H1 (cell line): ENCODE data around the gene KRT78. TPM values are rescaled to one million over a fixed set of nuclear protein-coding genes. Genes with fewer than 3 reads are reported as not detected.

Experiments
- CTCF ChIA-PET: fragments of 300-600 bp; sonication (Branson Sonifier 250); formaldehyde crosslinking; loops from one replicate; lab custom pipeline; 2021; ENCODE audit not compliant: partially characterized antibody; lab: Charles Lee
- POLR2A ChIA-PET: fragments of 300-600 bp; sonication (Branson Sonifier 250); formaldehyde crosslinking; loops from one replicate; lab custom pipeline; 2021; ENCODE audit warnings: inconsistent platforms; ENCODE audit not compliant: partially characterized antibody; lab: Charles Lee
- DNase-seq, 2 experiments: peaks; one replicate each; pipeline versions ENCODE4 v3.0.0 to v3.0.0-alpha.2; 2010 to 2022; ENCODE audit warnings: low spot score in 2 of 2, low read depth in 1 of 2, mixed read lengths in 1 of 2
- FAIRE-seq: peaks from 2 replicates; lab custom pipeline; 2011; peaks lifted over from hg19 to GRCh38; lab: Jason Lieb, UNC
- H2AFZ ChIP-seq: 2 replicates; pipeline ENCODE4 v1.8.1; 2012; ENCODE audit warnings: low read length, inconsistent platforms
- H2AK5ac ChIP-seq: 2 replicates; pipeline ENCODE4 v1.6.1; 2013; ENCODE audit warnings: low read depth, low read length
- H2BK120ac ChIP-seq: replicated peaks from 2 replicates; pipeline ENCODE3; 2013; ENCODE audit warnings: low read depth, low read length, inconsistent platforms
- H2BK12ac ChIP-seq: 2 replicates; pipeline ENCODE4 v1.6.1; 2013; ENCODE audit warnings: low read depth, low read length
- H2BK15ac ChIP-seq: 2 replicates; pipeline ENCODE4 v1.6.1; 2013; ENCODE audit warnings: low read length
- H2BK20ac ChIP-seq: 2 replicates; pipeline ENCODE4 v1.6.1; 2013; ENCODE audit warnings: low read length
- H2BK5ac ChIP-seq: 2 replicates; pipeline ENCODE4 v1.6.1; 2013; ENCODE audit warnings: low read depth, low read length
- H3K14ac ChIP-seq: 2 replicates; pipeline ENCODE4 v1.6.1; 2013; ENCODE audit warnings: inconsistent platforms; ENCODE audit not compliant: insufficient read length
- H3K18ac ChIP-seq: 2 replicates; pipeline ENCODE4 v1.6.1; 2013; ENCODE audit warnings: low read length; ENCODE audit errors: extremely low read depth
- H3K23ac ChIP-seq: 2 replicates; pipeline ENCODE4 v1.6.1; 2013; ENCODE audit warnings: inconsistent platforms; ENCODE audit not compliant: insufficient read length
- H3K23me2 ChIP-seq: 2 replicates; pipeline ENCODE4 v1.6.1; 2013; ENCODE audit warnings: low read depth, low read length
- H3K27ac ChIP-seq: 2 replicates; pipeline ENCODE4 v1.6.1; 2011; ENCODE audit warnings: low read depth, low read length, inconsistent platforms
- H3K27me3 ChIP-seq, 4 experiments: replicated peaks in 1 of 4; 1 replicate in 1 of 4; 2 replicates in 3 of 4; pipeline versions ENCODE4 v1.6.1 to v1.8.1; 2011 to 2013; ENCODE audit warnings: low read length in 3 of 4, mild to moderate bottlenecking in 3 of 4, inconsistent platforms in 2 of 4, mixed read lengths in 2 of 4, moderate library complexity in 1 of 4; ENCODE audit not compliant: control insufficient read depth in 3 of 4, insufficient read depth in 3 of 4; ENCODE audit errors: extremely low read depth in 1 of 4
- H3K36me3 ChIP-seq, 4 experiments: 2 replicates each; pipeline versions ENCODE4 v1.6.1 to v1.8.1; 2011 to 2013; ENCODE audit warnings: mild to moderate bottlenecking in 4 of 4, low read length in 3 of 4, moderate library complexity in 2 of 4, control low read depth in 1 of 4, inconsistent platforms in 1 of 4; ENCODE audit not compliant: insufficient read depth in 4 of 4, control insufficient read depth in 2 of 4
- H3K4ac ChIP-seq: replicated peaks from 2 replicates; pipeline ENCODE3; 2013; ENCODE audit warnings: low read length, low read depth, mixed read lengths, inconsistent platforms; ENCODE audit not compliant: insufficient read length
- H3K4me1 ChIP-seq, 4 experiments: replicated peaks in 1 of 4; 1 replicate in 1 of 4; 2 replicates in 3 of 4; pipeline versions ENCODE4 v1.6.1 to v1.8.1; 2011 to 2013; ENCODE audit warnings: low read length in 3 of 4, inconsistent platforms in 2 of 4, mixed read lengths in 1 of 4; ENCODE audit not compliant: insufficient read depth in 4 of 4, control insufficient read depth in 3 of 4
- H3K4me2 ChIP-seq, 2 experiments: 2 replicates each; pipeline versions ENCODE4 v1.6.1 to v1.8.1; 2011 to 2013; ENCODE audit warnings: low read depth in 2 of 2, low read length in 2 of 2, control low read depth in 1 of 2, inconsistent platforms in 1 of 2, mild to moderate bottlenecking in 1 of 2; ENCODE audit not compliant: insufficient read depth in 1 of 2
- H3K4me3 ChIP-seq, 4 experiments: fragments of 200-600, 300-600 bp in 1 of 4; sonication (generic), shearing (Covaris generic), sonication (Bioruptor Twin) in 1 of 4; 2 replicates each; pipeline versions ENCODE4 v1.5.1 to v1.8.1; 2011 to 2016; ENCODE audit warnings: low read length in 4 of 4, low read depth in 3 of 4, control low read depth in 2 of 4, inconsistent platforms in 2 of 4, mild to moderate bottlenecking in 2 of 4, mixed read lengths in 1 of 4, moderate library complexity in 1 of 4; ENCODE audit not compliant: insufficient read depth in 2 of 4; ENCODE audit errors: extremely low read depth in 1 of 4
- H3K56ac ChIP-seq: replicated peaks from 2 replicates; pipeline ENCODE3; 2013; ENCODE audit warnings: low read depth, mild to moderate bottlenecking, mixed read lengths, low read length, inconsistent platforms; ENCODE audit not compliant: insufficient read length
- H3K79me1 ChIP-seq: 2 replicates; pipeline ENCODE4 v1.6.1; 2013; ENCODE audit warnings: low read depth, low read length, control low read depth
- H3K79me2 ChIP-seq, 2 experiments: 2 replicates each; pipeline versions ENCODE4 v1.6.1 to v1.8.1; 2012 to 2013; ENCODE audit warnings: low read length in 2 of 2, mild to moderate bottlenecking in 2 of 2, inconsistent platforms in 1 of 2; ENCODE audit not compliant: insufficient read depth in 2 of 2, control insufficient read depth in 1 of 2
- H3K9ac ChIP-seq, 4 experiments: replicated peaks in 1 of 4; 1 replicate in 1 of 4; 2 replicates in 3 of 4; pipeline versions ENCODE4 v1.6.1 to v1.8.1; 2011 to 2013; ENCODE audit warnings: low read depth in 3 of 4, low read length in 3 of 4, control low read depth in 2 of 4, mild to moderate bottlenecking in 2 of 4, moderate library complexity in 2 of 4, inconsistent platforms in 1 of 4; ENCODE audit errors: extremely low read depth in 1 of 4
- H3K9me3 ChIP-seq, 2 experiments: 2 replicates each; pipeline versions ENCODE4 v1.6.1 to v1.8.1; 2012 to 2013; ENCODE audit warnings: mild to moderate bottlenecking in 2 of 2, moderate library complexity in 2 of 2, control low read depth in 1 of 2, inconsistent platforms in 1 of 2, low read depth in 1 of 2, low read length in 1 of 2, mixed read lengths in 1 of 2; ENCODE audit not compliant: insufficient read depth in 2 of 2
- H4K20me1 ChIP-seq, 2 experiments: replicated peaks in 1 of 2; 2 replicates each; pipeline versions ENCODE3 to v1.8.1; 2011 to 2013; ENCODE audit warnings: inconsistent platforms in 2 of 2, low read length in 2 of 2, mild to moderate bottlenecking in 1 of 2; ENCODE audit not compliant: insufficient read depth in 2 of 2, control insufficient read depth in 1 of 2
- H4K5ac ChIP-seq: 2 replicates; pipeline ENCODE4 v1.6.1; 2013; ENCODE audit warnings: low read length, low read depth, mixed read lengths, inconsistent platforms; ENCODE audit not compliant: insufficient read length
- H4K8ac ChIP-seq: 2 replicates; pipeline ENCODE4 v1.8.0; 2013; ENCODE audit warnings: mild to moderate bottlenecking, moderate library complexity, low read length, inconsistent platforms; ENCODE audit not compliant: insufficient read depth; ENCODE audit errors: extremely low read depth
- H4K91ac ChIP-seq: replicated peaks from 2 replicates; pipeline ENCODE3; 2013; ENCODE audit warnings: low read length, mixed read lengths, inconsistent platforms; ENCODE audit not compliant: insufficient read length
- BCL11A ChIP-seq, 2 experiments: IDR thresholded peaks; one replicate each; pipeline ENCODE4 v1.6.1; 2011; ENCODE audit warnings: low read depth in 2 of 2, low read length in 2 of 2, mild to moderate bottlenecking in 2 of 2
- JUND ChIP-seq: IDR thresholded peaks from 2 replicates; pipeline ENCODE4 v1.6.1; 2011; ENCODE audit warnings: mild to moderate bottlenecking, improper control_type of control experiment, low read length
- KDM1A ChIP-seq: fragments of 200-600, 300-600 bp; sonication (generic); IDR thresholded peaks from 2 replicates; pipeline ENCODE4 v1.7.1; 2016; ENCODE audit warnings: mild to moderate bottlenecking, low read length, borderline replicate concordance
- TAF7 ChIP-seq: optimal IDR thresholded peaks from 2 replicates; pipeline ENCODE3; 2011; ENCODE audit warnings: low read depth, mild to moderate bottlenecking, inconsistent platforms, low read length, moderate library complexity, borderline replicate concordance
- WGBS, 2 experiments: shearing (Covaris generic) in 1 of 2; methylation state at CpG; one replicate each; pipeline versions ENCODE4 v1.1.6 to v1.1.7; 2013 to 2015; ENCODE audit warnings: low lambda C conversion rate in 2 of 2, mixed read lengths in 2 of 2, inconsistent platforms in 1 of 2, low coverage in 1 of 2, missing lambda C conversion rate in 1 of 2; ENCODE audit not compliant: insufficient replicate concordance in 2 of 2, insufficient coverage in 1 of 2, insufficient read length in 1 of 2; ENCODE audit errors: extremely low coverage in 1 of 2, missing lambda C conversion rate in 1 of 2; 5-methylcytosine and 5-hydroxymethylcytosine counted together
- polyA plus RNA-seq, 7 experiments: library from polyadenylated mRNA; depleted of rRNA in 3 of 7; stranded (reverse) in 5 of 7; unstranded in 2 of 7; fragments of >200 nt in 5 of 7; fragments of 200-250 nt in 2 of 7; gene quantifications; 1 replicate in 5 of 7; 2 replicates in 1 of 7; 4 replicates in 1 of 7; pipeline versions ENCODE4 v1.2.1 to v1.2.3, GENCODE V29; 2011 to 2013; ENCODE audit warnings: missing spikeins in 2 of 7, mixed read lengths in 2 of 7
- total RNA-seq: library from RNA; stranded (reverse); fragmentation: NEBNext Ultra II Directional; extraction: Animal tissue kit (Norgen Biotek cat#: 25700); gene quantifications from 2 replicates; pipeline ENCODE4 v1.2.1, GENCODE V29; 2021

The KRT78 gene
- total and polyA plus RNA-seq, 2 of the 8 experiments (the other 6 are each of a cell fraction or from before 2014, with no cell fraction given): not detected

DNA sequence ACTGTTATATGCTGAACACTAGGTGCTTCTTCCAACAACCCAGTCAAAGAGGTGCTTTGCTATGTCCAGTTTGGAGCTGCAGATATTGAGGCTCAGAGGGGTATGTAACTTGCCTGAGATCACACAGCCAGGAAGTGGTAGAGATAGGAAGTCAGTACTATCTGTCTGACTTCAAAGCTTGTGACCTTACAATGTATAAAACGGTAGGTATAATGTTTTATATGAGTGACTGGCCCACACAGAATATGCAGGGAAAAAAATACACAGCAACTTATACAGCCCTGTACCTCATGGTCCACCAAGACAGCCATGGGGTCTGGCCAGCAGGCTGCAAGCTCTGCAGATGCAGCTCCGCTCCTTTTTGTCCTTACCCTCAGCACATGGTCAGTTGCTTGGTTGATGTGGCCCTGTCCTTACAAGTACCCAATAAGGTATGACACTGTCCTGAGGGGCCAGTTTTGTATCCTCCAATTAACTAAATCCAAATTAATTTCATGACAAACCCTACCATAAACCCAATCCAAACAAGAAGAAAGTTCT, 31.0 kb downstream of the KRT78 start:
- Histone ChIP-seq H2BK5ac (no peak overlapping the region), H3K18ac (no peak overlapping the region), H2AK5ac (no peak overlapping the region), H2BK120ac (no peak overlapping the region), H3K23ac (no peak overlapping the region), H4K91ac (no peak overlapping the region), H3K27ac (no peak overlapping the region), H3K79me1 (no peaks in the 10 kb centered on the region), H2AFZ (no peak overlapping the region), H3K36me3 (no peaks in the 10 kb centered on the region), H3K27me3 (no peaks in the 10 kb centered on the region), H3K4me3 (no peak overlapping the region), H2BK12ac (no peak overlapping the region), H3K79me2 (no peaks in the 10 kb centered on the region), H3K4me1 (no peaks in the 10 kb centered on the region), H4K8ac (no peak overlapping the region), H3K9me3 (no peaks in the 10 kb centered on the region), H3K4ac (no peak overlapping the region), H4K20me1 (no peaks in the 10 kb centered on the region), H3K9ac (no peak overlapping the region), H2BK20ac (no peak overlapping the region), H2BK15ac (no peak overlapping the region), H3K56ac (no peak overlapping the region), H3K14ac (no peak overlapping the region), H3K4me2 (no peak overlapping the region), H3K23me2 (no peaks in the 10 kb centered on the region), H4K5ac (no peak overlapping the region)
- ChIA-PET CTCF (interaction anchor here (0.5 to 1.7 kb wide), 4 partner anchors 9 to 540 kb away, joined by 3 to 6 read pairs (median 4); no protein-coding TSS in a partner anchor), POLR2A (no interaction called here)
- WGBS, 2 experiments: 91% methylated on average over 2 of the region's 2 CpGs; no CpG with 5 or more reads in 1 of the 2 experiments
- FAIRE-seq (no peak), DNase-seq (no peak)
- TF ChIP-seq KDM1A: no peak
- TF ChIP-seq JUND: no peak
- no peak for TF ChIP-seq BCL11A (IDR thresholded peaks at IDR 0.05; ENCODE audit: low read depth in 2 of 2, low read length in 2 of 2)
- no peak for TF ChIP-seq TAF7
